ENCODE measurements around the gene RIT2.

RIT2 gene

DNA sequence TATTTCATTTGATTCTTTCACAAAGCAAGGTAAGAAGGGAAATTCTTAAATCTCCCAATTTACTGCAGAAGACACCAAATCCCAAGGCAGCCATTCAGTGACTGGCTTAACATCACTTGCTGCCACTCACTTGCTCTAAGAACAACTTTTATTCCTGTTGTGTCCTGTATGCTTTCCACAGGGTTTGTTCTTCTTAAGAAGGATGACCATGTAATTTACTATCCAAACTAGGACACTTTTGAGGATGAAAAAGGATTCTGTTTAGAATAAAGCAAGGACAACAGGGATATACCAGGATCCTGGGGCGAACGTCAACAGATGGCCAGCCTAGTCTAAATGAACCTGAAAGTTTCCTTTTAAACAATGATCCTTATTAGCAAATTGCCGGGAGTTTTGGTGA is 34.8 kb downstream of the RIT2 start:
- no peak for DNase-seq

- DNase-seq, result no peak
Observed at GRCh38 chr18:43079422-43079821, 36.1 kb downstream of the RIT2 start.

DNA sequence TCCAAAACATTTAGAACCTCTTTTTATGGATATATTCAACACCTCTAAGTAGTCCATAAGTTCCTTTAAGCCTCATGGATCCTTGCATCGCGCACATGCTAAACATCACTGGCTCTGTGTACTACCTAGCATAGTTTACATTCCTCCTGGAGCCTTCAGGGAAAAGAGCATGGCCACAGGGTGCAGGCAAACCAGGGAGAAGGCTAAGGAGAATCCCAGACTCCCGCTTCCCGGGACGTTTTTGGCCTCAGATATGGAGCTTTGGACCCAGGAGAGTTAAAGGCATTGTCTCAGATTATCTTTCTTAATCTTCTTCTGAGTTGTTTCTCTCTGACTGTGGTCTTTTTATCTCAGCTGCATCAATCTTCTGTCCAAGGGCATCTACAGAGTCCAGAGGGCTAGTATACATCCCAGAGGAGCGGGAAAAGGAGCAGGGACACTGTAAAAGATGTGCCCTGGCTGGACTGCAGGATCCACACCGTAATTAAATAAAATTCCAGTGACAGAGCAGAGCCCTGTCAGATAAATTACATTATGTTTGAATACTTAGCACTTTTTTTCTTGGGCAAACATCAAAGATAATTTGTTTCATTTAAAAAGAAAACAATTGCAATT is 36.9 kb downstream of the RIT2 start:
- DNase-seq, result no peak

- no peak for DNase-seq
Observed at GRCh38 chr18:43077510-43078308, 37.8 kb downstream of the RIT2 start.

DNA sequence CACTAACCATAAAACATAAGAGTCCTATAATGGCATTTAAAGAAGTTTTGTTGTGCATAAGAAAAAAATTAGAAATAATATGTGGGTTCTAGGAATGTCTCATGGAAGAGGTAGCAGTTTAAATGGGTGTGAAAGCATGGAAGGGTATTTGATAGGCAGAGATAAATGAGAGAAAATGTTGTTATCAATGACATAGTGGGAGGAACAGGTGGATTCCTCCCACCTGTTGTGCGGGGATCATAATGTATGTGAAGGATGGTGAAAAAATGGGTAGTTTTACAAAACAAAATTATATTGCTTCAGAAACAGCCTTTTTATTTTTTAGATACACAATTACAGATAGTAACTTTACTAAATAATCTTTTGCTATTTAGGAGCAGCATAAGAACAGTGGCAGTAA is 41.7 kb downstream of the RIT2 start:
- DNase-seq, result no peak

DNA sequence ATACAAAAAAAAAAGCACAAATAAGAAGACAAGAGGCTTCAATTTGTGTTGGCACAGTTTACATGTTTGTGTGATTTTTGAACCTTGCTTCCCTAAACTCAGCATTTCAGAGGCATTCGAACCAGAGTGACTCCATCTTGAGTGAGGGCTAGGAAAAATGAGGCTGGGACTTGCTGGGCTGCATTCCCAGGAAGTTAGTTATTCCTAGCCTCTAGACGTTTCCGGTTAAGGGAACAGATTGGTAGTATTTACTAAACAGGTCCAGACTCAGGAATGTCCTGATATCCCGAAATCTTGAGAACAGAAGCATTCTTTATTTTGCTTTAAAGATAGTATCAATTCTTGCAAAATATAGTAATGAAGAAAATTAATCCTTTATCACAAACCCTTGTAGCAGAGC is 46.7 kb downstream of the RIT2 start:
- no peak for DNase-seq

- no peak for DNase-seq
Observed at GRCh38 chr18:43067570-43067969, 47.9 kb downstream of the RIT2 start.

GRCh38 chr18:43061816-43062215 is 53.7 kb downstream of the RIT2 start:
- no peak for DNase-seq

- no peak for DNase-seq
Observed at GRCh38 chr18:43061318-43061717, 54.2 kb downstream of the RIT2 start.

DNA sequence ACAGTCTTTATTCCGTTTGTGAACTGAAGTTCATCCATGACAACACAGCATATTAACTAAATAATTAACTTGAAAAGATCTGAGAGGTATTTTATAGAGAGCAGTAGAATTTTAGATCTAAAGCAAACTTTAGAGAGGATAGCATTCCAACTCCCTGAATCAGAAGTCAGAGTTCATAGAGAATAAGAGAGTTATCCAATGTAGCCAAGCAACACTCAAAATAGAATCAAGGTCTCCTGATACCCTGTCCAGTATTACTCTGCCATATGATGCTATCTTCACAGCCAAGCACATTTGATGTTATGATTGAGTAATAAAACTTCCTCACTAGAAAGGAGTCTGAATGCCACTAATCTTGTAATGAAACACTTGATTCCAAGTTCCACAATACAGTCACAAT is 55.5 kb downstream of the RIT2 start:
- no peak for DNase-seq

DNA sequence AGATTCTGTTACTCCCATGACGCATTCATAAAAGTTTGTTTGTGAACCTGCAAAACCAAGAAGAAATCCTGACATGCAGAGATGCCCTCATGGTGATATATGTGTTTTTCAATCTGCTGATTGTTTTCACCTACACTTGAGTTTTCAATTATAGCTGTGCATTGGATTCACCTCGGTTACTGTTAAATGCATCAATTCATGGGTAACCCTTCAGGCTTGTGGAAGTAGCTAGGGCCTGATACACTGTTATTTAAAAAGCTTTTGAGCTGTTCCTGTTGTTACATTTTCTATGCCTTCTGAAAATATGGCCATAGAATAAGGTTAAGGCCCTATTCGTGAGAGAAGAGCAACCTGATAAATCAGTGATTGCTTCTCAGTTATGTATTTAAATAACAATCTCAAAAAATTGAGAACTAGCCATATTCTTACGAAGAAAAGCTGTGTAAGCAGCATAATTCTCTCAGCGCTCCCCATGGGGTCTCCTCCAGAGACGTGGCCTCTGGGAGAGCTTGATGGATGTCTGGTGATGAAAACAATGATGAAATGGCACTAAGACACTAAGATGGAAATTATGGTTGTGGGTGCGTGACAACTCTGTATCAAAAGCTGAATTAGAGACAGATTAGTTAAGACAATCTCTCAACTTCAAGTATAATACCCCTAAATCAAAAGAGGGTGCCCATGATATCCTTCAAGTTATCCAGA is 60.5 kb downstream of the RIT2 start:
- no peak for DNase-seq

DNA sequence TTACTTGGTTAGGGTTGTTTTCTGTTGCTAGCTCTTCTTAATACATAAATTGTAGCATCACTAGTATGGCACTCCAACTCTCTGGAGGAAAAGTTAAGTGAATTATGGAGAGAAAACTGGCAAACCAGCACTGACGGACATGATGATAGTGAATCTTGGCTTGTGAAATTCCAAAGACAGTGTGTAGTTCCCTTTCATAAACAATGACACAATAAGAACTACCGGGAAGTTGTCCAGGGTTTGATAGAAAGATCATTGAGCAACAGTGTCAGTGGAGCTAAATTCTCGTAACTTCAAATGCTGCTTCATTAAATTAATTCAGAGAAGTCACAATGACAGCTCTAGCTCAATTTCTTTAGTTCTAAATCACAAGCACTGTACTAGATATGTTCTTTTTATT is 66.5 kb downstream of the RIT2 start:
- DNase-seq, result no peak

DNA sequence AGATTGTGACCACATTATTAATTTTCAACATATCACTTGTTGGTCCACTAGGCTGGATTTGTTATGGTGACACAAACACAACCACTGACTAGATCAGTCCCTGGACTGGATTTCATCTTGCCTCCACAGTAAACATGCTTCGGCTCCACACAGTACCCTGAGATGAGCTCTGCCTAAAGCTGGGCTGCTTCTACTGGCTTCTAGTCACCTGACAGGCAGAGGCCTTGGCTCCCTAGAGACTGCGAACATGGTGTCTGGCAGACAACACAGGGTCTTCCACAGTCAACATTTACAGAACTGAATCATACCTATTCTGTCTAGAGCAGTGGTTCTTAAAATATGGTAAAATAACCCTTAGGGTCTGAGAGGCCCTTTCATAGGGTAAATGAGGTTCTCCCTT is 69.2 kb downstream of the RIT2 start:
- DNase-seq, result no peak

GRCh38 chr18:43043626-43044025 is 71.9 kb downstream of the RIT2 start:
- no peak for DNase-seq

DNA sequence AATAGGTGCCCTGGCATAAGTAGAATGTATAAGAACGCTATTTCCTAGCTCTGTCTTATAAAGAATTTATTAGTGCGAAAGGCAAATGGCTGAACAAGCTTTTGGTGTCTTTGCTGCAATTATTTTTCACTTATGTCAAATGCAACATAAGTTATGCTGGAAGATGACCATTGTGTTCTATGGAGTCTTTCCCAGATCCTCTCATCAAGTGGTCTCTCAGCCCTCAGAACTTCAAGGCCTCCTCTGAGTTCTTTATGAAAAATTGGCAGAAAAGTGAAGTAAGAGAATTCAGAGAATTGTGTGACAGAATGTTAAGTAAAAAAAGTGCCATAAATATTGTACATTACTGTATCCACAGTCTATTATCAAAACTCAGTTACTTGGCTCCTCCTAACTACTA is 75.2 kb downstream of the RIT2 start:
- DNase-seq, result no peak

- no peak for DNase-seq
Observed at GRCh38 chr18:43034683-43035500, 80.6 kb downstream of the RIT2 start.

- no peak for DNase-seq
Observed at GRCh38 chr18:43031169-43031568, 84.3 kb downstream of the RIT2 start.

- no peak for DNase-seq
Observed at GRCh38 chr18:43029414-43029813, 86.1 kb downstream of the RIT2 start.

DNA sequence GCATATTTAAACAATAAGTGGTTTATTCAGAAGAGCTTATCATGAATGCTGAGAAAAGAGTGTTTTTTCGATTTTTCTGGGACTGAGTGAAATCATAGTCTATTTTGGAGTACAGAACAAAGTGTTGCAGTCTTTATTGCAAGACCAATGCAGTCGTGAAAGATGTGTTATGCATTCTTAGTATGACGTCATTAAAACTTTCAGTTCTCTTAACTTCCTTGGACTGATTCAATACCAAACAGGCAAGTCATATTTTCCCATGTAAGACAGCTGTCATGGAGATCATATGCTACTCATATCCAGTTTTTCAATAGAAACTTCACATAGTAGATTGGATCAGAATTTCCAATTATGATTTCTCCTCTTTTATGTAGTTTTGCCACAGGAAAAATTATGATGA is 92.6 kb downstream of the RIT2 start:
- no peak for DNase-seq

- no peak for DNase-seq
Observed at GRCh38 chr18:43017622-43018021, 97.9 kb downstream of the RIT2 start.

DNA sequence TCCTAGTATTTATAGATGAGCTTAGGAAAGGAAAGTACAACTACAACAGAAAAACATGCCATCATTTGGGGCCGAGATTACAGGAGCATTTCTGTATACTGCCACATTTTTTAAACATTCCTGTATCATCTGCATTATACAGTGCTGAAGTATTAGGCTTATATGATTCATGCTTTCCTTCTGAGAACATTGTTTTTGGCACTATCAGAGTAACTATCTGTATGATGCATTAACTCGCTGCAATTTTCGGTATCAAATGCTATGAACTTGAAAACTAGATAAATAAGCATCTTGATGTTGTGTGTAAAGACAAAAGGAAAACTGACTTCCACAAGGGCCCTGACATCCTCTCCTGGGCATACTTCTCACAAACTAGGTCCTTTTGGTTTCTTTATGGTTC is 102.0 kb downstream of the RIT2 start:
- DNase-seq, result no peak

GRCh38 chr18:43012951-43013350 is 102.5 kb downstream of the RIT2 start:
- no peak for DNase-seq

- no peak for DNase-seq
Observed at GRCh38 chr18:43010611-43011010, 104.9 kb downstream of the RIT2 start.
